Lower lobe of right lung (tissue), 2 donors: ENCODE data around the gene REPS1. TPM values are rescaled to one million over a fixed set of nuclear protein-coding genes. Genes with fewer than 3 reads are reported as not detected.

Experiments used
- ATAC-seq, 2 donors: fragments of 200-7000 bp; cut with Tn5 transposase; one replicate each; pipeline ENCODE4 v1.9.1; 2020 to 2022; ENCODE audit warnings: mild to moderate bottlenecking in 2 of 2, moderate library complexity in 2 of 2
- DNase-seq: peaks from one replicate; pipeline ENCODE4 v3.0.0-alpha.2; 2020
- H3K27ac ChIP-seq: fragments of 200-600 bp; one replicate; pipeline ENCODE4 v1.8.0; 2022
- H3K27me3 ChIP-seq: fragments of 200-600 bp; one replicate; pipeline ENCODE4 v1.8.0; 2022; ENCODE audit warnings: low read depth
- H3K36me3 ChIP-seq: fragments of 200-600 bp; one replicate; pipeline ENCODE4 v1.8.0; 2022; ENCODE audit warnings: mild to moderate bottlenecking
- H3K4me1 ChIP-seq: fragments of 200-600 bp; one replicate; pipeline ENCODE4 v1.8.0; 2022
- H3K4me3 ChIP-seq: fragments of 200-600 bp; one replicate; pipeline ENCODE4 v1.8.0; 2022; ENCODE audit warnings: mild to moderate bottlenecking
- H3K9me3 ChIP-seq: fragments of 200-600 bp; one replicate; pipeline ENCODE4 v1.8.0; 2022
- CTCF ChIP-seq: fragments of 200-600 bp; IDR thresholded peaks from one replicate; pipeline ENCODE4 v1.8.0; 2022; ENCODE audit warnings: antibody characterized with exemption, mild to moderate bottlenecking
- intact Hi-C: fragments of 100-400 bp; cut with DNase I; formaldehyde crosslinking; loops from one replicate; pipeline ENCODE4 v1.11.0; 2022
- total RNA-seq: library from RNA; stranded (reverse); fragmentation: NEBNext Ultra II Directional; extraction: Animal tissue kit (Norgen Biotek cat#: 25700); gene quantifications from one replicate; pipeline ENCODE4 v1.2.1, GENCODE V29; 2021
- donor health status: DM: no; HTN: yes; CAD: no; lungs with severe emphysema.

Gene REPS1
- total RNA-seq, 1 donor from 2014 or later = 39.1 TPM

DNA sequence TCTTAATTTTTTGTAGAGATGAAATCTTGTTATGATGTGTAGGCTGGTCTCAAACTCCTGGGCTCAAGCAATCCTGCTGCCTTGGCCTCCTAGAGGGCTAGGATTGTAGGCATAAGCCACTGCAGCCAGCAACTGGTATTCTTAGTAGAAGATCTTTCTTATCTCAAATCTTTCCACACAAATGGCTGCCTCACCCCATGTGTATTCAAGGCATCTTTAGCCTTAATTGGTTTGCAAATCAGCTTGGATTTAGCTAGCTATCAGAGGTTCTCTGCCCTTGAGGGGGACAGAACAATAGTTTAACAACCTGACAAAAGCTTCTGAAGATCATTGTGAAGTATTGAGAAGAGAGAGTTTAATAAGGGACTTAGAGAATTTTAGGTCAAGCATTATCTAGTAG, 22.6 kb upstream of the REPS1 start:
- no peak overlapping the region for H3K4me3 ChIP-seq
- no peak overlapping the region for H3K27ac ChIP-seq
- no peaks in the 10 kb centered on the region for H3K27me3 ChIP-seq
- no peaks in the 10 kb centered on the region for H3K4me1 ChIP-seq
- DNase-seq (no peak), ATAC-seq (no peak)
- H3K9me3 ChIP-seq = no peaks in the 10 kb centered on the region
- no peak for TF ChIP-seq CTCF
- intact Hi-C loops = no loop called here
- H3K36me3 ChIP-seq = no peaks in the 10 kb centered on the region

- Histone ChIP-seq H3K4me3 (no peak overlapping the region), H3K4me1 (no peaks in the 10 kb centered on the region), H3K36me3 (no peaks in the 10 kb centered on the region), H3K9me3 (no peaks in the 10 kb centered on the region), H3K27me3 (no peaks in the 10 kb centered on the region), H3K27ac (no peak overlapping the region)
- no peak for DNase-seq
- no peak for ATAC-seq
- intact Hi-C loops = no loop called here
- TF ChIP-seq CTCF = no peak
Measured at GRCh38 chr6:139008117-139008516, 20.1 kb upstream of the REPS1 start.

GRCh38 chr6:139007428-139007827, 19.4 kb upstream of the REPS1 start:
- Histone ChIP-seq H3K36me3 (no peaks in the 10 kb centered on the region), H3K4me3 (no peak overlapping the region), H3K27me3 (no peaks in the 10 kb centered on the region), H3K4me1 (no peaks in the 10 kb centered on the region), H3K9me3 (no peaks in the 10 kb centered on the region), H3K27ac (no peak overlapping the region)
- intact Hi-C loops = no loop called here
- TF ChIP-seq CTCF = no peak
- no peak for ATAC-seq
- DNase-seq = no peak

- no peaks in the 10 kb centered on the region for H3K36me3 ChIP-seq
- DNase-seq (no peak), ATAC-seq (no peak)
- H3K27ac ChIP-seq = no peak overlapping the region
- intact Hi-C loops = no loop called here
- no peak overlapping the region for H3K4me3 ChIP-seq
- no peaks in the 10 kb centered on the region for H3K27me3 ChIP-seq
- H3K9me3 ChIP-seq = no peaks in the 10 kb centered on the region
- no peaks in the 10 kb centered on the region for H3K4me1 ChIP-seq
- TF ChIP-seq CTCF = no peak
Measured at GRCh38 chr6:139006477-139006876, 18.4 kb upstream of the REPS1 start.

GRCh38 chr6:139003751-139004150, 15.7 kb upstream of the REPS1 start:
- H3K4me1 ChIP-seq = no peaks in the 10 kb centered on the region
- H3K9me3 ChIP-seq = no peaks in the 10 kb centered on the region
- ATAC-seq = no peak
- no peak overlapping the region for H3K27ac ChIP-seq
- TF ChIP-seq CTCF = no peak
- intact Hi-C loops = no loop called here
- H3K4me3 ChIP-seq = no peak overlapping the region
- no peaks in the 10 kb centered on the region for H3K27me3 ChIP-seq
- no peaks in the 10 kb centered on the region for H3K36me3 ChIP-seq
- no peak for DNase-seq
